Mucosa of descending colon (tissue), 3 donors: ENCODE data around the gene GPR39. TPM values are rescaled to one million over a fixed set of nuclear protein-coding genes. Genes with fewer than 3 reads are reported as not detected.

Experiments
- ATAC-seq: fragments of 200-7000 bp; cut with Tn5 transposase; one replicate; pipeline ENCODE4 v1.9.1; 2020; ENCODE audit warnings: mild to moderate bottlenecking, moderate library complexity
- DNase-seq, 3 donors: peaks; one replicate each; pipeline ENCODE4 v3.0.0-alpha.2; 2020
- H3K36me3 ChIP-seq: fragments of 200-600 bp; one replicate; pipeline ENCODE4 v1.8.0; 2021; ENCODE audit warnings: low read depth, mild to moderate bottlenecking
- H3K4me1 ChIP-seq: fragments of 200-600 bp; one replicate; pipeline ENCODE4 v1.8.0; 2021; ENCODE audit warnings: low read depth, mild to moderate bottlenecking
- H3K4me3 ChIP-seq: fragments of 200-600 bp; one replicate; pipeline ENCODE4 v1.8.0; 2021; ENCODE audit warnings: mild to moderate bottlenecking
- H3K9me3 ChIP-seq: fragments of 200-600 bp; one replicate; pipeline ENCODE4 v1.8.0; 2021; ENCODE audit warnings: mild to moderate bottlenecking
- intact Hi-C, 2 donors: fragments of 100-400 bp; cut with DNase I in 1 of 2; cut with micrococcal nuclease in 1 of 2; formaldehyde crosslinking; loops; one replicate each; pipeline versions ENCODE4 v1.11.0 to v1.11.1; 2022; cut with DNase I, micrococcal nuclease
- total RNA-seq, 3 donors: library from RNA; stranded (reverse); fragmentation: NEBNext Ultra II Directional in 2 of 3; extraction: Animal tissue kit (Norgen Biotek cat#: 25700) in 2 of 3; gene quantifications; one replicate each; pipeline versions ENCODE4 v1.2.1 to v1.2.4, GENCODE V29; 2021 to 2023
- TF ChIP-seq, protein P1 (sequence below): fragments of 200-600 bp; IDR thresholded peaks from one replicate; pipeline ENCODE4 v1.8.0; 2022; ENCODE audit warnings: antibody characterized with exemption, mild to moderate bottlenecking
- donor health status: DM: no; HTN: no; CAD: no; lungs with moderate emphysema.
- donor health status: DM: no; HTN: no; CAD: no.
- donor health status: DM: no; HTN: yes; CAD: no.

Gene GPR39
- total RNA-seq, 3 donors from 2014 or later: 11.6 to 33.7 (median 20.6) TPM

DNA sequence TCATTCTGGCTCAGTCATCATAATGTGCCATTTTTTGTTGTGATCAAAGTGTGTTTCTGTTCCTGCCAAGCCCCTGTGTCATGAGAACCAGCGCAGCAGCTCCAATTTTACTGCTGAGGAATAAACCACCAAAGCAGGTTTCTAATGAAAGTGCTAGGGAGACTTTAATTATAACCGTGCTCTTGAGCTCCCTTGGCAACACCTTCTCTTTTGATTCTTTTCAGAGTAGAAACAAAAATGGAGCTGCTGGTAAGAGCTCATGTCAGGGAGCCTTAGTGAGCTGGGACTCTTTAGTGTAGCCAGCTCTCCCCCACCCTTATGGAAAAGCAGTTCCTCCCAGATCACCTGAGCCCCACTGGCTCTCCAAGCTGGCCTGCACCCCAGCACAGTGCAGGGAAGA is 179.1 kb downstream of the GPR39 start:
- no peaks in the 10 kb centered on the region for H3K36me3 ChIP-seq
- no peak overlapping the region for H3K4me3 ChIP-seq
- intact Hi-C loops: no loop called here
- TF ChIP-seq, protein P1, sequence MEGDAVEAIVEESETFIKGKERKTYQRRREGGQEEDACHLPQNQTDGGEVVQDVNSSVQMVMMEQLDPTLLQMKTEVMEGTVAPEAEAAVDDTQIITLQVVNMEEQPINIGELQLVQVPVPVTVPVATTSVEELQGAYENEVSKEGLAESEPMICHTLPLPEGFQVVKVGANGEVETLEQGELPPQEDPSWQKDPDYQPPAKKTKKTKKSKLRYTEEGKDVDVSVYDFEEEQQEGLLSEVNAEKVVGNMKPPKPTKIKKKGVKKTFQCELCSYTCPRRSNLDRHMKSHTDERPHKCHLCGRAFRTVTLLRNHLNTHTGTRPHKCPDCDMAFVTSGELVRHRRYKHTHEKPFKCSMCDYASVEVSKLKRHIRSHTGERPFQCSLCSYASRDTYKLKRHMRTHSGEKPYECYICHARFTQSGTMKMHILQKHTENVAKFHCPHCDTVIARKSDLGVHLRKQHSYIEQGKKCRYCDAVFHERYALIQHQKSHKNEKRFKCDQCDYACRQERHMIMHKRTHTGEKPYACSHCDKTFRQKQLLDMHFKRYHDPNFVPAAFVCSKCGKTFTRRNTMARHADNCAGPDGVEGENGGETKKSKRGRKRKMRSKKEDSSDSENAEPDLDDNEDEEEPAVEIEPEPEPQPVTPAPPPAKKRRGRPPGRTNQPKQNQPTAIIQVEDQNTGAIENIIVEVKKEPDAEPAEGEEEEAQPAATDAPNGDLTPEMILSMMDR: no peak
- H3K4me1 ChIP-seq: no peaks in the 10 kb centered on the region
- DNase-seq: no peak
- ATAC-seq: no peak
- no peaks in the 10 kb centered on the region for H3K9me3 ChIP-seq

DNA sequence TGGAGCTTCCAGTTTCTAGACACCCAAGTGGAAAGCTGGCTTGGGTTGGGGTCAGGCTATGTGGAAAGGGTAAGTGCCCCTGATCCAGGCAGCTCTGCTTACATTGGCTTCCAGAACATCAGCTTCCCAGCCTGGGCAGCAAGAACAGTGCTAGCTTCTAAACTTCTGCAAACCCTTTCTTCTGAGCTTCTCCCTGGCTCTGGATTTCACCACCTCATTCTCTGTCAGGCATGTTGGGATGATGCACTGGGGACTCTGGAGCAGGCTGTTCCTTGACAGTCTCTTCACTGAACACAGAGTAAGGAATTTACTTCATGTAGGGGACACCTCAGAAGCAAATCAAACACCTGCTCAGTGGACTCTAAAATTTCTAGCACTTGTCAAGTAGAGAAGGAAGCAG is 180.6 kb downstream of the GPR39 start:
- no peak for ATAC-seq
- Histone ChIP-seq H3K9me3 (no peaks in the 10 kb centered on the region), H3K4me3 (no peak overlapping the region), H3K36me3 (no peaks in the 10 kb centered on the region), H3K4me1 (no peaks in the 10 kb centered on the region)
- TF ChIP-seq, protein P1: no peak
- DNase-seq: no peak
- intact Hi-C loops: no loop called here

DNA sequence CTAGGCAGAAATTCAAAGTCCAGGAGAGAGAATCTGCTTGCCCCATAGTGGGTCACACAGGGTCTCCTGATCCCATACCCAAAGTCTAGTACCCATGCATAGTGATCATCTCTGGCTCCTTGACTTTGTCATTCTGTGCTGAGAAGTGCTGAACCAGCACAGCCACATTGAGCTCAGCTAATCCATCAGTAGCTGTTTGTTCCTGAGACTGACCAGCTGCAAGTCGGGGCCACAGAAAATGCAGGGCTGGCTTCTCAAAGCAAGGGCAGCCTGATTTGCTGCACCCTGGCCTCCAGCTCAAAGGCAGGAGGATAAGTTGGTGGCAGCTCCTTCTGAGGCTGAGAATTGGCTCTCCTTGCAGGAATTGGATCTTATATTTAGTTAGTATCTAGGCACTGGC is 181.2 kb downstream of the GPR39 start:
- no peak overlapping the region for H3K4me3 ChIP-seq
- H3K9me3 ChIP-seq: no peaks in the 10 kb centered on the region
- intact Hi-C loops: no loop called here
- TF ChIP-seq, protein P1: no peak
- H3K4me1 ChIP-seq: no peaks in the 10 kb centered on the region
- ATAC-seq (no peak), DNase-seq (no peak)
- H3K36me3 ChIP-seq: no peaks in the 10 kb centered on the region

DNA sequence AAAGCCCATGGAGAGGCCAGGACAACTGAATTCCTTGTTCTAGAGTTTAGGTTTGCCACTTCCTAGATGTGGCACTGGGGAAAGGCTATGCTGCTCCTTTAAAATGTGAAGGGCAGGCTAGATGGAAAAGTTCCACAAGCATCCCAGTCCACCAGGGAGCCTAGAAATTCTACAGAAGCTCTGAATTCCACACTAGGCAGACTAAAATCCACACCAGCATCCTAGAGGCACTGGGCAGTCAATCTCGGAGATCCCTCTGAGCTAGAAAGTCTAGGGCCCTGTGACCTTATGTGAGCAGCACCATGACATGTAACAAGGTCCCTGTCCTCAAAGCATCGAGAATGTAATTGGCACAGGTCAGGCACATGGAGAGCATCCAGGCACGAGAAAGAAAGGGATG is 181.9 kb downstream of the GPR39 start:
- Histone ChIP-seq H3K36me3 (no peaks in the 10 kb centered on the region), H3K4me1 (no peaks in the 10 kb centered on the region), H3K9me3 (no peaks in the 10 kb centered on the region), H3K4me3 (no peak overlapping the region)
- no peak for ATAC-seq
- DNase-seq: no peak
- TF ChIP-seq, protein P1: no peak
- intact Hi-C loops: no loop called here

DNA sequence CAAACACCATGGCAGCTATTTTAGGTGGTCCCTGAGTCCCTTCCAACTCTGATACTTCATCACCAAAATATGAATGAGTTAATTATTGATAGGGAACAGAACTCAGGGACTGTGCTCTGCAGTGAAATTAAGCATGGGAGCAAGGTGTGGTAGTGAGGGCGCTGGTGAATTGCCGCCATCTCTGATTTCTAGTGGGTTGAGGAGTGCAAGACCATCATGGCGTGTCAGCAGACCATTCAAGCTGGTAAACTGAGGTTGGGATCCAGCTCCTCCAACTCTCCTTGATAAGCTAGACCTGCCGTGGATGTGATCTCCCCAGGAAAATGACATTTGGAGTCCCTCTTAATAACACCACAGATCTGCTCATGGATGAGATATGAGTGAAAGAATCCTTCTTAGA is 183.0 kb downstream of the GPR39 start:
- TF ChIP-seq, protein P1: no peak
- DNase-seq: no peak
- H3K4me3 ChIP-seq: no peak overlapping the region
- intact Hi-C loops: no loop called here
- no peak for ATAC-seq
- no peaks in the 10 kb centered on the region for H3K9me3 ChIP-seq
- no peaks in the 10 kb centered on the region for H3K4me1 ChIP-seq
- H3K36me3 ChIP-seq: no peaks in the 10 kb centered on the region

DNA sequence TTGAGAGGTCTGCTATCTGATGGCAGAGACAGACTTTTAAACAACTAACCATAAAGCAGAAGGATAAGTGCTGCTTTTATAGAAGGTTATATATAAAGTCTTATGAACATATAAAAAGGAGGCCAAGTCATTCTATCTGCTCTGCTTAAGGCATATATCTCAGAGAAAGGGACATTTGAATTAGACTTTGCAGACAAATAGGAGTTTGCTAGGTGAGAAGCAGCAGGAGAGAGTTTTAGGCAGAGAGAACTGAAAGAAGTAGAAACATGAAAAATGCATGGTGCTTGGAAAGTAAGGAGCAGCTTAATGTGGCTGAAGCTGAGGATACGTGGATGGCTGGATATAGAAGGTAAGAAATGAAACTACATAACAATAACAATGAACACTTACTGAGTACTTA is 188.0 kb downstream of the GPR39 start:
- no peaks in the 10 kb centered on the region for H3K9me3 ChIP-seq
- ATAC-seq (no peak), DNase-seq (no peak)
- no peak overlapping the region for H3K4me3 ChIP-seq
- H3K36me3 ChIP-seq: no peaks in the 10 kb centered on the region
- TF ChIP-seq, protein P1: no peak
- no peaks in the 10 kb centered on the region for H3K4me1 ChIP-seq
- intact Hi-C loops: no loop called here
